Endothelial cell of umbilical vein (primary cell): ENCODE results near the gene PTOV1. TPM values are rescaled to one million over a fixed set of nuclear protein-coding genes. Genes with fewer than 3 reads are reported as not detected.

Source experiments
- BruUV-seq: library from RNA; stranded (reverse); fragments of 400-500 nt; replicated peaks from 2 replicates; lab custom pipeline; 2021; lab: Mats Ljungman, UMichigan
- CTCF ChIA-PET: fragments of 300-600, 350-600 bp; sonication (Branson Sonifier 250); formaldehyde crosslinking; loops from one replicate; lab custom pipeline; 2021; ENCODE audit warnings: antibody characterized with exemption, inconsistent platforms; lab: Charles Lee
- POLR2A ChIA-PET: fragments of 300-600, 350-600 bp; sonication (Branson Sonifier 250); formaldehyde crosslinking; loops from one replicate; lab custom pipeline; 2021; ENCODE audit warnings: antibody characterized with exemption, inconsistent platforms; lab: Charles Lee
- DNase-seq: peaks from one replicate; pipeline ENCODE4 v3.0.0-alpha.2; 2011; ENCODE audit warnings: low read depth, low spot score
- FAIRE-seq: peaks from 2 replicates; lab custom pipeline; 2011; peaks lifted over from hg19 to GRCh38; lab: Jason Lieb, UNC
- H2AFZ ChIP-seq: 2 replicates; pipeline ENCODE4 v1.6.0; 2012; ENCODE audit warnings: low read depth, low read length, control low read depth, inconsistent platforms
- H3K27ac ChIP-seq: 2 replicates; pipeline ENCODE4 v1.5.1; 2011; ENCODE audit warnings: low read depth, mild to moderate bottlenecking, control low read depth, low read length, moderate library complexity; ENCODE audit not compliant: insufficient read depth
- H3K27me3 ChIP-seq, 2 experiments: 2 replicates each; pipeline versions ENCODE4 v1.6.0 to v1.6.1; 2011; ENCODE audit warnings: low read length in 2 of 2, mixed read lengths in 1 of 2; ENCODE audit not compliant: control insufficient read depth in 2 of 2, insufficient read depth in 2 of 2
- H3K36me3 ChIP-seq, 2 experiments: 2 replicates in 1 of 2; 3 replicates in 1 of 2; pipeline ENCODE4 v1.5.1; 2011; ENCODE audit warnings: low read length in 2 of 2, mild to moderate bottlenecking in 1 of 2, moderate library complexity in 1 of 2; ENCODE audit not compliant: control insufficient read depth in 2 of 2, insufficient read depth in 2 of 2; ENCODE audit errors: extremely low read depth in 1 of 2
- H3K4me1 ChIP-seq: 3 replicates; pipeline ENCODE4 v1.5.1; 2011; ENCODE audit warnings: mild to moderate bottlenecking, low read length; ENCODE audit not compliant: control insufficient read depth, insufficient read depth; ENCODE audit errors: extremely low read depth
- H3K4me2 ChIP-seq: 2 replicates; pipeline ENCODE4 v1.6.1; 2011; ENCODE audit warnings: low read length, control low read depth, mixed read lengths; ENCODE audit not compliant: insufficient read depth
- H3K4me3 ChIP-seq, 3 experiments: fragments of 200-600 bp in 1 of 3; sonication (generic), shearing (Covaris generic) in 1 of 3; replicated peaks in 1 of 3; 2 replicates each; pipeline ENCODE4 v1.5.1; 2011 to 2016; ENCODE audit warnings: control low read depth in 3 of 3, low read length in 3 of 3, mild to moderate bottlenecking in 2 of 3, inconsistent platforms in 1 of 3, low read depth in 1 of 3, moderate library complexity in 1 of 3; ENCODE audit not compliant: insufficient read depth in 1 of 3
- H3K79me2 ChIP-seq: 2 replicates; pipeline ENCODE4 v1.6.0; 2012; ENCODE audit warnings: low read length, inconsistent platforms; ENCODE audit not compliant: control insufficient read depth, insufficient read depth
- H3K9ac ChIP-seq: replicated peaks from 2 replicates; pipeline ENCODE3; 2011; ENCODE audit warnings: low read length, control low read depth; ENCODE audit not compliant: insufficient read depth; ENCODE audit errors: extremely low read depth
- H3K9me1 ChIP-seq: replicated peaks from 3 replicates; pipeline ENCODE4 v1.6.0; 2011; ENCODE audit warnings: mild to moderate bottlenecking, low read length; ENCODE audit not compliant: control insufficient read depth, insufficient read depth; ENCODE audit errors: extremely low read depth
- H3K9me3 ChIP-seq: replicated peaks from 2 replicates; pipeline ENCODE4 v1.5.1; 2012; ENCODE audit warnings: low read length, inconsistent platforms; ENCODE audit not compliant: control insufficient read depth, insufficient read depth
- H4K20me1 ChIP-seq: replicated peaks from 2 replicates; pipeline ENCODE3; 2011; ENCODE audit warnings: mild to moderate bottlenecking, low read length; ENCODE audit not compliant: control insufficient read depth, insufficient read depth; ENCODE audit errors: extremely low read depth
- EZH2 ChIP-seq: IDR thresholded peaks from 2 replicates; pipeline ENCODE4 v1.6.1; 2012; ENCODE audit warnings: borderline replicate concordance, low read depth, mild to moderate bottlenecking, moderate library complexity, low read length, inconsistent platforms; ENCODE audit not compliant: severe bottlenecking
- MYC ChIP-seq: IDR thresholded peaks from one replicate; pipeline ENCODE4 v1.6.1; 2011; ENCODE audit warnings: mild to moderate bottlenecking, low read depth, low read length
- POLR2AphosphoS5 ChIP-seq: IDR thresholded peaks from 2 replicates; pipeline ENCODE4 v1.6.1; 2012; ENCODE audit warnings: low read depth, mild to moderate bottlenecking, control low read depth, low read length, moderate library complexity; ENCODE audit not compliant: insufficient read depth
- dilution Hi-C: fragments of 300-500 bp; cut with MboI; formaldehyde crosslinking; loops from one replicate; pipeline ENCODE4 v1.15.0; 2019; ENCODE audit warnings: low sequenced_read_pairs; ENCODE audit not compliant: extremely low pct_ligation_motif_present
- intact Hi-C: fragments of 100-400 bp; cut with micrococcal nuclease; formaldehyde crosslinking; loops from one replicate; pipeline ENCODE4 v1.10.0; 2022
- polyA plus RNA-seq, 4 experiments: library from polyadenylated mRNA; depleted of rRNA in 3 of 4; stranded (reverse) in 3 of 4; unstranded in 1 of 4; fragments of >200 nt; gene quantifications; 2 replicates each; pipeline versions ENCODE4 v1.2.1 to v1.2.3, GENCODE V29; 2011 to 2012; ENCODE audit warnings: missing spikeins in 1 of 4
- total RNA-seq: library from RNA; stranded (reverse); gene quantifications from 2 replicates; pipeline ENCODE4 v1.2.3, GENCODE V29; 2021
- TF ChIP-seq, protein P1 (sequence below): IDR thresholded peaks from 2 replicates; pipeline ENCODE4 v1.6.1; 2011; ENCODE audit not compliant: insufficient read depth, insufficient read length
- TF ChIP-seq, protein P2 (sequence below), 2 donors: IDR thresholded peaks; 1 replicate in 1 of 2; 2 replicates in 1 of 2; pipeline ENCODE4 v1.5.1; 2011; ENCODE audit warnings: low read length in 2 of 2, mild to moderate bottlenecking in 2 of 2, moderate library complexity in 2 of 2, control low read depth in 1 of 2, inconsistent platforms in 1 of 2, low read depth in 1 of 2; ENCODE audit not compliant: insufficient read depth in 1 of 2; ENCODE audit errors: extremely low read depth in 1 of 2

The PTOV1 gene
- total and polyA plus RNA-seq, 2 donors (not counting 3 experiments of a cell fraction or from before 2014, with no cell fraction given) = 116 to 184 TPM

DNA sequence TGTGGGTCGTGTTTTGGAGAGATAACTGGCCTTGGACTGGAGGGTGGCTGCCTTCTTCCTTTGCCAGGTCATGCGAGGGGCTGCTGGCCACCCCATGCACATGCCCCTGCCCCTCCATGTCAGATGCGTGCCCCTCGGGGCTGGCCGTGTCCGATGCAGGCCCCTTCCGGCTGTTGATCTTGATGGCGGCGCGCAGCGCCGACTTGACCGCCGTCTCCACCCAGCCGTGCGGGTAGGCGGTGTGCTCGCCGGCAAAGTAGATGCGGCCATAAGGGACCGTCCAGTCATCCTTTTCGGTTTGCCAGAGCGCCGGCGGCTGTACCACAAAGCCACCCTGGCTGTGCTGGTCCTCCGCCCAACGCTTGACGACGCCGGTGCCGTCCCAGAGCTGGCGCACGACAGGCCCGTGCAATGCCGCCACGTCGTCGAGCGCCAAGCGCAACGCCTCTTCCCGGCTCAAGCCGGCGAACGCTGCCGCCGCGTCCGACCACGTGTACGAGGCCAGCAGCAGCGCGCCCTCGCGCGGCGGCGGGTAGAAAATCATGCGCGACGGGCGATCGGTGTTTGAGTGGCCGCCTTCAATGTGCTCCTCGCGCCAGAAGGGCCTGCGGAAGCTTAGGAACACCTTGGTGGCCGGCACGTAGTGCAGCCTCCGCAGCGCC lies 38.9 kb downstream of the PTOV1 start:
- Histone ChIP-seq H3K4me2 (no peak overlapping the region), H3K4me3 (no peak overlapping the region)
- FAIRE-seq = peak; percentile 59

More for the DNA sequence above, 38.9 kb downstream of the PTOV1 start:
- no peaks in the 10 kb centered on the region for H3K9me3 ChIP-seq
- peaks cover 2% of the 10 kb centered on the region in 2 experiments for H3K36me3 ChIP-seq
- dilution Hi-C loops = no loop called here
- POLR2A ChIA-PET = no interaction called here
- BruUV-seq = no TSS peak
- no peaks in the 10 kb centered on the region for H3K27me3 ChIP-seq
- H4K20me1 ChIP-seq = no peaks in the 10 kb centered on the region
- no peak overlapping the region for H3K27ac ChIP-seq
- no peak overlapping the region for H3K9ac ChIP-seq
- H3K9me1 ChIP-seq = no peaks in the 10 kb centered on the region
- intact Hi-C loops = loop anchor here (1.0 kb wide), 2 partner anchors 12 to 40 kb away; no protein-coding TSS in a partner anchor
- peaks cover 3% of the 10 kb centered on the region for H3K4me1 ChIP-seq
- peak; percentile 79 for DNase-seq
- peak overlapping the region; percentile 77 for H2AFZ ChIP-seq
- TF ChIP-seq, protein P1, sequence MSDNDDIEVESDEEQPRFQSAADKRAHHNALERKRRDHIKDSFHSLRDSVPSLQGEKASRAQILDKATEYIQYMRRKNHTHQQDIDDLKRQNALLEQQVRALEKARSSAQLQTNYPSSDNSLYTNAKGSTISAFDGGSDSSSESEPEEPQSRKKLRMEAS = peak; percentile 99
- TF ChIP-seq POLR2AphosphoS5 = peak; percentile 67
- TF ChIP-seq MYC = peak; percentile 99
- TF ChIP-seq, protein P2, sequence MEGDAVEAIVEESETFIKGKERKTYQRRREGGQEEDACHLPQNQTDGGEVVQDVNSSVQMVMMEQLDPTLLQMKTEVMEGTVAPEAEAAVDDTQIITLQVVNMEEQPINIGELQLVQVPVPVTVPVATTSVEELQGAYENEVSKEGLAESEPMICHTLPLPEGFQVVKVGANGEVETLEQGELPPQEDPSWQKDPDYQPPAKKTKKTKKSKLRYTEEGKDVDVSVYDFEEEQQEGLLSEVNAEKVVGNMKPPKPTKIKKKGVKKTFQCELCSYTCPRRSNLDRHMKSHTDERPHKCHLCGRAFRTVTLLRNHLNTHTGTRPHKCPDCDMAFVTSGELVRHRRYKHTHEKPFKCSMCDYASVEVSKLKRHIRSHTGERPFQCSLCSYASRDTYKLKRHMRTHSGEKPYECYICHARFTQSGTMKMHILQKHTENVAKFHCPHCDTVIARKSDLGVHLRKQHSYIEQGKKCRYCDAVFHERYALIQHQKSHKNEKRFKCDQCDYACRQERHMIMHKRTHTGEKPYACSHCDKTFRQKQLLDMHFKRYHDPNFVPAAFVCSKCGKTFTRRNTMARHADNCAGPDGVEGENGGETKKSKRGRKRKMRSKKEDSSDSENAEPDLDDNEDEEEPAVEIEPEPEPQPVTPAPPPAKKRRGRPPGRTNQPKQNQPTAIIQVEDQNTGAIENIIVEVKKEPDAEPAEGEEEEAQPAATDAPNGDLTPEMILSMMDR (IDR thresholded peaks at IDR 0.05; ENCODE audit: extremely low read depth in 1 of 2, insufficient read depth in 1 of 2, low read depth in 1 of 2, low read length in 2 of 2) = peak; percentile 92 to 93
- TF ChIP-seq EZH2 = no peak
- CTCF ChIA-PET = interaction anchor here (0.5 to 1.0 kb wide), 2 partner anchors 39 to 139 kb away, joined by 3 read pairs; partner anchors contain the start of gene ATF5
- no peaks in the 10 kb centered on the region for H3K79me2 ChIP-seq
